NT2/D1 (cell line): Measurements from ENCODE around the gene RUNX1.

ENCODE experiments used
- SUZ12 ChIP-seq: IDR thresholded peaks from 2 replicates; pipeline ENCODE4 v1.6.1; 2011; ENCODE audit not compliant: insufficient read length, insufficient read depth; ENCODE audit errors: extremely low read depth
- ZNF274 ChIP-seq: IDR thresholded peaks from 2 replicates; pipeline ENCODE4 v1.6.1; 2011; ENCODE audit warnings: mild to moderate bottlenecking, low read depth, low read length

DNA sequence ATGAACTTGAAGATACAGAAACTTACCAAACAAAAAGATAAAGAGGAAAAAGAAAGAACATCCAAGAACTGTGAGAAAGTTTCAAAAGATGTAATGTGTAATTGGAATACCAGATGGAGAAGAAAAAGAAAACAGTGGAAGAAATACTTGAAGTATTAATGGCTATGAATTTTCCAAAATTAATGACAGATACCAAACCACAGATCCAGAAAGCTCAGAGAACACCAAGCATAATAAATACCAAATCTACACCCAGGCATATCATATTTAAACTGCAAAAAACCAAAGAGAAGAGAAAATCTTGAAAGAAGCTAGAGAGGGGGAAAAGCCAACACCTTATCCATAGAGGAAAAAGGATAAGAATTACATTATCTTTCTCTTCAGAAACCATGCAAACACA, 243.9 kb downstream of the RUNX1 start:
- no peak for TF ChIP-seq ZNF274
- no peak for TF ChIP-seq SUZ12
